Posterior vena cava (tissue), 2 donors: ENCODE results near the gene PARD3. TPM values are rescaled to one million over a fixed set of nuclear protein-coding genes. Genes with fewer than 3 reads are reported as not detected.
"Not testable (repeated sequence)": the region's sequence is repeated elsewhere in the genome, so short reads cannot be mapped to it uniquely, and the experiment has no call there.

Experiments
- DNase-seq: peaks from one replicate; pipeline ENCODE4 v3.0.0-alpha.2; 2020; ENCODE audit warnings: low spot score
- intact Hi-C, 2 donors: fragments of 100-400 bp; cut with DNase I; formaldehyde crosslinking; loops; one replicate each; pipeline versions ENCODE4 v1.14.1 to v1.14.2; 2022 to 2023
- total RNA-seq, 2 donors: library from RNA; stranded (reverse); fragmentation: NEBNext Ultra II Directional; extraction: Animal tissue kit (Norgen Biotek cat#: 25700); gene quantifications; one replicate each; pipeline ENCODE4 v1.2.1, GENCODE V29; 2021
- donor health status: DM: yes; HTN: yes; CAD: no.
- donor health status: DM: yes; HTN: yes; CAD: no.

PARD3 gene
- total RNA-seq, 2 donors from 2014 or later: 28.8 to 30.6 TPM

- DNase-seq: no peak
- intact Hi-C loops: no loop called here
Observed at GRCh38 chr10:34454590-34455261, 360.4 kb downstream of the PARD3 start.

GRCh38 chr10:34449836-34450235 lies 365.3 kb downstream of the PARD3 start:
- no peak for DNase-seq
- intact Hi-C loops: no loop called here

DNA sequence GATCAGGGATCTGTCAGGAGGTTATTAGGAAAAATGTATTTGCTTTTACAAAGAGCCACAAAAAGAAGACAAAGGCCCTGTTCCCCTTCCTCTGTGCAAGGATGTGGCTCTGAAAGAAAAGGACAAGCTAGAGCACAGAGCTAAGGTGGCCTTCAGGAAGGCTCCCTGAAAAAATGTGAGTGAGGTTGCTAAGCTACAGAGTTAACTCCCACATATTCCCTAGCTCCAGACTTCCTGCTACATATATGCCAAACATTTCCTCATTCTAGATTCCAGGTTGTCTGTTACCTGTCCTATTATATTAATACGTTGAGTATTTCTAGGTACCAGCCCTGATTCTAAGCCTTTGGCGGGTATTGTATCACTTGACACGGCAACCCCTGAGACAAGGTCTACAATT lies 369.0 kb downstream of the PARD3 start:
- intact Hi-C loops: no loop called here
- no peak for DNase-seq

DNA sequence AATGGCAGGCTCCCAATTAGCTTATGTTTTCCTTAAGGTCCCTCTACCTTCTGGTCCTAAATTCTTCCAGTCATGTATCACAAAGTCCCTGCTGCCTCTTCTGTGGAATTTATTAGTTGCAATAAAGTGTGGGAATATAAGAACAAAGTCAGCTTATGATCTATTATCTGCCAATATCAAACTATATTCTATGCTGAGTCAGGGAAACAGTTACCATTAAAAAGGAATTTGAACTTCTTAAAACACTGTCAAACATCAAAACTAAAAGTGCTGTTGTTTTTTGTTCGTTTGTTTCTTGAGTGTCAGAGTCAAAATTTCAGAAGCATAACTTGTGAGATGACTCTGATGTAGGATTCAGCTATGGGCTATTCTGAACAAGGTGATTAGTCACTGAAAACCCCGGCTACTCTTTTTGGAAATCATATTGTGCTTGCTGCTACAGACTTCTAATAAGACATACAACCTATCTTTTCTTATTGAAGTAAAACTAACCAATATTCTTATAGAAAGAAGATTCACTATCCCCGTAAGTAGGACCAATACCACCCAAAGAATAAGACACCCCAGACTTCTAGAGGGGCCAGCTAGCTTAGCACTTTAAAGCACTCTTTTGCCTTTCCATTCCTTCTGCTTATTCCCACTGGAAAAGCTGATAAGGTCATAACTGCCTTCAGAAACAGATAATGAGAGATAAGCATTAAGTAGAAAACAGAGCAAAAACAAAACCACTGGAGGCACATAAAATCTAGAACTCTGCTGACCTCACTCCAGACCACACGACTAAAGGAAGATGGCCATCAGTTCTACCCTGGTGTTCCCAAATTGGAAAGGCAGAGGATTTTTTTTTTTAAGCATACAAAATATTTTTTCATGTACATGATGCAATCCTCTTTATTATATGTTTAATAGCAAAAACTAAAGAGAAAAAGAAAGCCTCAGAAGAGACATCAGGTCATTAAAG lies 370.6 kb downstream of the PARD3 start:
- intact Hi-C loops: loop anchor here in 1 of 2 donors (5.0 kb wide), 1 partner anchor 1967 kb away; no protein-coding TSS in a partner anchor
- DNase-seq: no peak

DNA sequence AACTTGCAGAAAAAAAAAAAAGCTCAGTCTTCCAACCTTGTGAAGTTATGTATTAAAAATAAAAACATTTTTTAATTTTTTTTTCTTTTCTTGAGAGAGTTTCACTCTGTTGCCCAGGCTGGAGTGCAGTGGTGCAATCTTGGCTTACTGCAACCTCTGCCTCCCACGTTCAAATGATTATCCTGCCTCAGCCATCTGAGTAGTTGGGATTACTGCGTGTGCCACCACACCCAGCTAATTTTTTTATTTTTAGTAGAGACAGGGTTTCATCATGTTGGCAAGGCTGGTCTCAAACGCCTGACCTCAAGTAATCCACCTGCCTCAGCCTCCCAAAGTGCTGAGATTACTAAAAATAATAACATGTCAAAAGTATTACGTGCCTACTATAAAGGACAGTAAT lies 375.7 kb downstream of the PARD3 start:
- DNase-seq, intact Hi-C loops: not testable (repeated sequence)

- intact Hi-C loops: no loop called here
- DNase-seq: no peak
Observed at GRCh38 chr10:34438741-34439140, 376.4 kb downstream of the PARD3 start.

DNA sequence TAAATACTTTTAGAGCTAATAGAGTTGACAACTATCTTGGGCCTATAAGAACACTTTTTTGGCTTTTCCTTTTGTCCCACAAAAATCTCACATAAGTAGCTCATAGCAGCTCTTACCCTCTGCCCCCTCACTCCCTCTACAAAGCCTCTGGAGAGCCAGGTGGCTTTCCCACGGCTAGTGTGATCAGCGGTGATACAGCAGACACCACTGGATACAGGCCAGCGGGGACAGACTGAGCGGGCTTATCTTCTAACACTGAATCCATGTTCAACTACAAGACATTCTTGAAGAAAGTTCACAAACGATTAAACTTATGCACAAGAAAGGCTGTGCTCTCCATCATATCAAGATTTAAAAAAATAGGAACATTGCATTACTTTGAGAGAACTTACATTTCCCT lies 377.2 kb downstream of the PARD3 start:
- intact Hi-C loops: no loop called here

DNA sequence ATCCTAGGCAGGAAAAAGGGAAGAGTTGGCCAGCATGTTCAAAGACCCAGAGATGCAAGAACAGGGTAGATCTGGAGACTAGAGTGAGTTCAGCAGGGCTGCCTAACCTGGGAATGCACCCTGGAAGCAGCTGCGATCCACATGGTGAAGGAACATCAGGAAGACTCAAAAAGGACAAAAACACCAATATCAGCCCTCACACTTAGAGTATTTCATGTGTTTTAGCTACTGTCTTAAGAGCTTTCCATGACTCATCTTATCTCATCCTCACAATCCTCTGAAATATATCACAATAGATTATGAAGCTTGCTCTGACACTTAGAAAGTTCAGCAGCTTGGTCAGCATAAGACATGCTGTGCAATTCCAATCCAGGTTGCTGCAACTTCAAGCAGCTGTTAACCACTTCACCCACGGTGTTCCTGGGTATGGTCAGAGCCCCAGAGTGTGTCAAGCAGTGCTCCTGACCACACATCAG lies 380.9 kb downstream of the PARD3 start:
- no peak for DNase-seq
- intact Hi-C loops: no loop called here

More for the DNA sequence above, 377.2 kb downstream of the PARD3 start:
- DNase-seq: no peak

GRCh38 chr10:34433241-34434076 lies 381.6 kb downstream of the PARD3 start:
- no peak for DNase-seq
- intact Hi-C loops: no loop called here

DNA sequence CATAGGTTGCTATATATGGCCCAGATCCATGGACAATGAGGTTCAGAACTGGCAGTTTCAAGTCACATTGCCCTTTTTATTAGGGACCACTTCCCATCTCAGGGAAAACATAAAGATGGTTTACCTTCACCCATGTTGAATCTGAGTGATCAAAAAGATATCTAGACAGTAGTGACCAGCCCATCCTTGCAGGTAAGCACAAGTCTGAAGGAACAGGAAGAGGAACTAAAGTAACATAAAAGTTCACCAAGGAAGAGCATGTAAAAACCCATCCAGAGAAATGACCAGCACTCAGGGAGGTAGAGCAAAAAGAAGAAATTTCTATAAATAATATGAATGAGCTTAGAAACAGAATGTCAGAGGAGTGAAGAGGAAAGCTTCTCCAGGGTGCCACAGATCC lies 382.5 kb downstream of the PARD3 start:
- intact Hi-C loops: no loop called here
- DNase-seq: no peak

DNA sequence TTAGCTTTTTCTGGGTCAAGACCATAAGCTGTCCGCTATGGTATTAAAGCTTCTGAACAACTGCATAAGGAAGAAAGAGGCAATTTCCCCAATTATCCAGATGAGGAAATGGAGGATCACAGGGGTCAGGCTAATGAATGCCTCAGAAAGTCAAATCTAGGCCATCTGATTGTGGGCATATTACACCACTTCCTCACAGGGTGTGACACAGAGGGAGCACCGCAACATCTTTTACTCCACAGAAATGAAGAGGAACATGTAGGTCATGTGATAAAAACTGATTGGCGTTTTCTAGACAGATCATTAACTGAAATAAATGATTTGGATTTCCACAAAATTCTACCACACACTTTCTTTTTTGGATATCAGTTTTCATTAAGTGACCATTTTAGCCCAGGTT lies 384.4 kb downstream of the PARD3 start:
- intact Hi-C loops: no loop called here
- no peak for DNase-seq

DNA sequence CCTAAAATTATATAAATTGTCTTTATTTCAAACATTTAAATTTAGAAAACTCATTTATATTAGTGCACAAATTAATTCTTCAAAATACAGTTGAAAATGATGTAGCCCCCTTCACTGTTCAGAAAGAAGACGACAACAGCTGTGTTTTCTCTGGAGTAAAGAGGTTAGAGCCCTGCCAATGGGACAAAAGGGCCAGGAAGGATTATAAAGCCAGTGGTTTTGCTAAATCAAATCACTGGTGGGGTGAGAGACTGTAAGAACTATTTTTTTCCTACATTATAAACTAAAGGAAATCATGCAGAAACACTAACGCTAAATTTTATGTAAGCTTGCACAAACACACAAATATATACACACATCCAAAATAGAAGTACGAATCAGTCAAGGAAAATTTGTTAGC lies 386.6 kb downstream of the PARD3 start:
- DNase-seq: no peak
- intact Hi-C loops: no loop called here

GRCh38 chr10:34427911-34428216 lies 387.2 kb downstream of the PARD3 start:
- intact Hi-C loops: no loop called here
- DNase-seq: no peak

DNA sequence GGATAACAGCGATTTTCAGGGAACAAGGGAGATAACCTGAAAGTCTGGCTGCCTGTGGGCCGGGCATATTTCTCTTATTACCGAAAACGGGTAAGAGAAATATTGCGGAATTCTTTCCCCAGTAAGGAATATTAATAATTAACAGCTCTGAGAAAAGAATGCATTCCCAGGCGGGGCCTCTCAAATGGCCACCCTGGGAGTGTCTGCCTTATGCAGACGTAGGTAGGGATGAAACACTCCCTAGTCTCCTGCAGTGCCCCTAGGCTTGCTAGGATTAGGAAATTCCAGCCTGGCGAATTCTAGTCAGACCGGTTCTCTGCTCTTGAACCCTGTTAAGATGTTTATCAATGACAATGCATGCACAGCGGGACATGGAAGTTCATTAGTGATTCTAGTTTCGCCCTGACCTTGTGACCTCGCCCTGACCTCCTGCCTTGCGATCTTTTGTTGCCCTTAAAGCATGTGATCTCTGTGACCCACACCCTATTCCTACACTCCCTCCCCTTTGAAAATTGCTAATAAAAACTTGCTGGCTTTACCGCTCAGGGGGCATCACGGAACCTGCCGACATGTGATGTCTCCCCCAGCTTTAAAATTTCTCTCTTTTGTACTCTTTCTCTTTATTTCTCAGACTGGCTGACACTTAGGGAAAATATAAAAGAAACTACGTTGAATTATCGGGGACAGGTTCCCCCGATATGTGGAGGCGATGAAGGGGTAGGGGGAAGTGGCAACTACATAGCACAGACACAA lies 387.8 kb downstream of the PARD3 start:
- DNase-seq, intact Hi-C loops: not testable (repeated sequence)

- DNase-seq, intact Hi-C loops: not testable (repeated sequence)
Observed at GRCh38 chr10:34426538-34427157, 388.4 kb downstream of the PARD3 start.

GRCh38 chr10:34426041-34426440 lies 389.1 kb downstream of the PARD3 start:
- no peak for DNase-seq
- intact Hi-C loops: no loop called here

DNA sequence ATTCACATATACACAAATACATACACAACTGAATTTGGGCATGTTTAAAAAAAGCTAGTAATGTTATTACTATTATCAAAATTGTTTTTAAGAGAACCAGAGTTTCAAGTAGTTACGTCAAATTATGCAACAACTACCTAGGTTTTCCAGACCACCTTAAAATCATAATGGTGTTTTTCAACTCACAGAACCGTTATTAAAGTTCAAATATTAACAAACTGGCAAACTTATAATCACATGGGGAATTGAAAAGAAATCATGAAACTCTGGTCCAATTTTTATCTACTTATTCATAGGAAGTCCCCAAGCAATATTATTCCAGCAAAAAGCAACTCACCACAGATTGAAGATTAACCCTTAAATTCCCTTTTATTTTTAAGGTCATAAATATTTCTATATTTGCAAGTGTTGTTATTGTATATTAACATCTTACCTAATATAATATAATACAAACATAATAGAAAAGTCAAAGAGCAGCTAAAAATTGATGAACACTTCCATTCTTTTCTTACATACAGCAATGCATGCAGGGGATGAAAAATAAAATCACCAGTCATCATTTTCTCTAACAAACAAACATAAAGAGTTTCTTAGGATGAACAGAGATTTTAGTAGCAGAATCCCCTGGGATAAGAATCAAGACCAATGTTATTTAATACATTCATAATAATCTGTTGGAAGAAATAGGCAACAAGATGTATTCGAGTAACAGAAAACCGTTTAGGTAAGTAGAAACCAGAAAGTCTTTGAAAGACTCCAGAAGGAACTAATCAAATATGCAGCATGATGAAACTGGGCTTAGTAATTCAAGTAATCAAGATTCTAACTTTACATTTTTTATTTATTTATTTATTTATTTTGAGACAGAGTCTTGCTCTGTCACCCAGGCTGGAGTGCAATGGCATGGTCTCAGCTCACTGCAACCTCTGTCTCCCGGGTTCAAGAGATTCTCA lies 391.1 kb downstream of the PARD3 start:
- intact Hi-C loops: no loop called here
- DNase-seq: no peak
